Activated gamma-delta T cell treated with anti-CD3 and anti-CD28 coated beads, Interleukin-2, amount 50 U/mL, for 16 hours (primary cell): ENCODE data around the gene ANKS1B.
"Not testable (repeated sequence)": the region's sequence is repeated elsewhere in the genome, so short reads cannot be mapped to it uniquely, and the experiment has no call there.

Experiments
- DNase-seq: peaks from one replicate; pipeline ENCODE4 v3.0.0-alpha.2; 2020; ENCODE audit warnings: low read depth

ANKS1B gene

DNA sequence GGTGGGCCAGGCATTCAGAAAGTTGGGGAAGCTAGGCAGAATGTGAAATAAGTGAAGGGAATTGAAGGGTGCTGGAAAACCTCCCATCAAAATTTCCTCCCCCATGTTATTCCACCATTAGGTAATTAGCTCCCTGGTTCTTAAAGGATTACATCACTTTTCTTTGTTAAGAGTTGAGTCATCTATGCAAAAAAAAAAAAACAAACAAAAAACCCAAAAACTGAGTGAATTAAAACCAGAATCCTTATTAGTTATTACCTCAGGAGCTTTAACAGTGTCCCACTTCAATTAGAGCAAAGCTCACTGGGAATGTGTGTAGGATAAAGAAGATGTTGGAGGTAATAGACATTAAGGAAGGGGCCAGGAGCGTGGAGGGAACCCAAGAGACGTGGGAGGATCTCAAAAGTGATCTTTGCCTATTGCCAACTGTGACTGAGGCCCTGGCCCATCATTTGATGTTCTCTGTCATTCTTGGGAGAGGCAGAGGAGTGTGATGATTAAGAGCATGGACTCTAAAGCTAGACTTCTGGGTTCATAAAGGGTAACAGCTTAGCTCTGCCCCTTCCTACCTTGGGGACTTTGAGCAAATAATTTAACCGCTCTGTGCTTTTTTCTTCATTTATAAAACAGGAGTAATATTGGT is 975.0 kb downstream of the ANKS1B start:
- no peak for DNase-seq

- no peak for DNase-seq
Measured at GRCh38 chr12:99005601-99006000, 979.1 kb downstream of the ANKS1B start.

DNA sequence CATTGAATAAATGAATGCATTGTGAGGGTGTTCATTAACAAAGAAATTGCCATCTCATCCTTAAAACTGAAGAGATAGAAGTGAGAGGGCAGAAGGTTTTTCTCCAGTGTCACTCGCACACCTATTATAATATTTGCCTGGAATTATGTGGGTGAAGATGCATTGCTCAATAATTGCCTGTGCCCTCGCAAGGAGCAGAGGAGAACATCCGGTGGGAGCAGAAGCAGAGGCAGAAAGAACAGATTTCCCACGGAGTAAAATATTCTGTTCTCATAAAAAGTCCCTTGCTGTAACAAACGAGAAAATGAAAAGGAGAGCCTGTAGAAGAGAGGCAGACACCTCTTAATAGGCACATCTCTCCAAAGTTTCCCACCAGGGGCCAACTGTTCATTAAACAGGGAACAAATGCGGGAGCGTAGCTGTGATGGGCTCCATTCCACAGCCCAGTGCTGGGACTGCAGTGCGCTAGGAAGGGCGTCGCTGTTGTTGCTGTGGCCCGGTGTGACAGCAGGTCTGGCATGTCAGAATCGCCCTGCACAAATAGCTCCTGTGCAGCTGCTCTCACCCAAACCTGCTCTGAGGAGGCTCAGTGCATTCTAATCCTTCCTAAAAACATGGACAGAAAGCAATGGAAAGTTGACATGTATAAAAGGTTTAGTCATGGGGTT is 979.8 kb downstream of the ANKS1B start:
- no peak for DNase-seq

DNA sequence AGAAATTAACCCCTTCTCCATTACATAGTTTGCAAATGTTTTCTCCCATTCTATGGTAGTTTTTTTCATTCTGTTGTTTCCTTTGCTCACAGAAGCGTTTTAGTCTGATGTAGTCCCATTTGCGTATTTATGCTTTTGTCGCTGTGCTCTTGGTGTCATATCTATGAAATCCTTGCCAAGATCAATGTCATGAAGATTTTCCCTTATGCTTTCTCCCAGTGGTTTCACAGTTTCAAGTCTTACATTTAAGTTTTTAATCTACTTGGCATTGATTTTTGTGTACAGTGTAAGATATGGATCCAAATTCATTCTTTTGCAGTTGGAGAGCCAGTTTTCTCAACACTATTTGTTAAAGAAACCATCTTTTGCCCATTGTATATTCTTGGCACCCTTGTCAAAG is 982.0 kb downstream of the ANKS1B start:
- DNase-seq, result no peak

DNA sequence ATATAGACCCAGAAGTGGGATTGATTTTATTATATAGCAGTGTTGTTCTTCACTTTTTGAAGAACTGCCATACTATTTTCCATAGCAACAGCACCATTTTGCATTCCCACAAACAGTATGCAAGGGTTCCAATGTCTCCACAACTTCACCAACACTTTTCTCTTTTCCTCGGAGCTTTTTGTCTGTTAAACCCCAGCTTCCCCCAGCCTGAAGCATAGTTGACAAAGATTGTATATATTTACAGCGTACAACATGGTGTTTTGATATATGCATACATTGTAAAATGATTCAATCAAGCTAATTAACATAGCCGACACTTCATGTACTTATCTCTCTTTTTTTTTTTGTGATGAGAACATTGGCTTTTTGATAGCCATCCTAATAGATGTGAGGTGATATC is 982.6 kb downstream of the ANKS1B start:
- DNase-seq, result no peak

DNA sequence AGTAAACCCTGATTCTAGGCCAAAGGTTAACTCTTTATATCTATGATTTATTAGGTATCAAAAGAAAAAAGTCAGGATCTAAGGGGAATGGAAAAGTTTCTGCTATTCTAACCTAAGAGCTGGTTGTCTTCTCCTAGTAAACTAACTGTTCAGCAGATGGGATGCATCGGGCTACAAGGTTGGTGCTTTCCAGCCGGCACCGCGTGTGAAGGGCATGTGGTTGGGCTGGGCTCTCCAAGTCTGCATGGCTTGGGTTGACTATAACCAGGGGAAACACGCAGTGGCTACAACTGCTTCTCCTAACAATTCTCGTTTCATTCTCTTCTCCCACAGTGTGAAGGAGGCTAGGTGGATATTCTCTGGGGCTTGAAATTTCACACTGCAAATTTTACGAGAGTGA is 985.2 kb downstream of the ANKS1B start:
- no peak for DNase-seq

GRCh38 chr12:98998697-98999299 is 985.9 kb downstream of the ANKS1B start:
- DNase-seq, result no peak

GRCh38 chr12:98997899-98998298 is 986.8 kb downstream of the ANKS1B start:
- DNase-seq, result no peak

DNA sequence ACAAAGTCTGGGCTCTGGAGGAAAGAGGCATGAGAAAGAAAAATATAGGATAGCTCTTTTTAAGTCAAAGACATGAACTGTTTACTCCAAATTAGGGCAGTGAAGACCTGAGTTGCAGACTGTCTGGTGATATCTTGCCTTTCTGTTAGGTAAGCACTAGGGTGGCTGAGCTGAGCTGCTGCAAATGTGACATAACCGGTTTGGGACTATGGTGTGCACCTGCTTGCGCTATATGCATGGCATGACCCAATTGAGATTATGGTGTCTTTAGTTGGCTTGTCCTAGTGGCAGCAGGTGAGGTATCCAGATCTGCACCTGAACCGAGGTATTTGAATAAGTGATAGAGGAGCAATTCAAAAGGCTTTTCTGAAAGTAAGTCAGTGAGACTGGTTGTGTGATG is 994.1 kb downstream of the ANKS1B start:
- no peak for DNase-seq

GRCh38 chr12:98985156-98985555 is 999.6 kb downstream of the ANKS1B start:
- DNase-seq, result no peak

DNA sequence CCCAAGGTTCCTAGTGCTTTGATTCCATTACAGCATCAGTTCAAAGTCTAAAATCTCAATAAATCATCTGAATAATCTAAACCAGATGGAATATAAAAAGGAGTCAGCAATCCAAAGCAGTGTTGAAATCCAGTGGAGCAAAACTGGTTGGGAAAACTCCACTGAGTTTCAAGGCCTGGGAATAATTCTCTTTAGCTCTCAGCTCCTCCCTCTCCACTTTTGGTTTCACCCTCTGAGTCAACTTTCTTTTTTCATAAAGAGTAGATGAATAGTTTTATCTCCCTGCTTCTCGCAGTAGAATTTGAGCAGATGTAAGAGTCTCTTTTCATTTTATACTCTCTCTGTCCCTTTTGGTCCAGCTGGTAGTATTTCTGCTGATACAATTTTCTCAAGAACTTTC is 1001.1 kb downstream of the ANKS1B start:
- DNase-seq, result no peak

DNA sequence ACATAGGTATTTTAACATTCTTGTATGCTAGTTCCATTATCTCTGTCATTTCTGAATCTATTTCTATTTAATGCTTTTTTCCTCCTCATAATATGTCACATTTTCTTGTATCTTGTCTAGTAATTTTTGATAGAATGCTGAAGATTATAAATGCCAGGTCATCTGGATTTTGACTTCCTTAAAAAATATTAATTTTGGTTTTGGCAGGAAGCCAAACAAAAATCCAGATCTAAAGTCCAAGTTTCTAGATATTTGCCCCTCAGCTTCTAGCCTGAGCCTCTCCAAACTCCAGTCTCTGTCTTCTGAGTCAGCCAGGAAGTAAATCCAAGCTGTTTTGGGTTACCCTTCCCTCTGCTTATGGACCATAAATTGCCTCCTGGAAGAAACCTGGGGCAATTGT is 1004.2 kb downstream of the ANKS1B start:
- no peak for DNase-seq

DNA sequence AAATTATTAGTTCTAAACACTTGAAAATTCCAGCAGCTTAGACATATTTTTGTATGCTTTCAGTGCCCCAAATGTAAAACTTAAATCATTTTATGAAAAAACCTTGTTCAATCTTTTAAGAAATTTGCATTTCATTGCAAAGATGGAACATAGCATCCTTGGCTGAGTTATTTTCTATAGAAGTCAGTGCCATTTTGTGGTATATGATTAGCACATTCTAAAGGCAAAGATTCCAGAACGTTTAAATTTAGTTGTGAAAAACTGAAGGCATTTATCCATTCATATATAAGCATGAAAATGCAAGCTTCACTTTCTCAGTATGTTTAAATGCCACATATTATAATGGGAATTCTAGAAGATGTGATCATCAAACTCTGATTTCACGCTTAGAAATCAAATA is 1007.5 kb downstream of the ANKS1B start:
- no peak for DNase-seq

GRCh38 chr12:98974767-98975381 is 1009.9 kb downstream of the ANKS1B start:
- no peak for DNase-seq

DNA sequence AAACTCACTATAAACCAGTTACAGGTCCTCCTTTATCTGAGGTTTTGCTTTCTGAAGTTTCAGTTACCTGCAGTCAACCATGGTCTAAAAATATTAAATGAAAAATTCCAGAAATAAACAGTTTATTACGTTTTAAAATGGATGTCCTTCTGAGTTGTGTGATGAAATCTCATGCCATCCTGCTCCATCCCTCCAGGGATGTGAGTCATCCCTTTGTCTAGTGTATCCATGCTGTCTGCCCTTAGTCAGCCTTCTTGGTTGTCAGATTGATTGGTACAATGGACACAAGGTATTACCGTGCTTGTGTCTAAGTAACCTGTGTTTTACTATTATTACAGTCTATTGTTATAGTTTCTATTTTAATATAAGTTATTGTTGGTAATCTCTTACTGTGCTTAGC is 1011.3 kb downstream of the ANKS1B start:
- DNase-seq, result no peak

DNA sequence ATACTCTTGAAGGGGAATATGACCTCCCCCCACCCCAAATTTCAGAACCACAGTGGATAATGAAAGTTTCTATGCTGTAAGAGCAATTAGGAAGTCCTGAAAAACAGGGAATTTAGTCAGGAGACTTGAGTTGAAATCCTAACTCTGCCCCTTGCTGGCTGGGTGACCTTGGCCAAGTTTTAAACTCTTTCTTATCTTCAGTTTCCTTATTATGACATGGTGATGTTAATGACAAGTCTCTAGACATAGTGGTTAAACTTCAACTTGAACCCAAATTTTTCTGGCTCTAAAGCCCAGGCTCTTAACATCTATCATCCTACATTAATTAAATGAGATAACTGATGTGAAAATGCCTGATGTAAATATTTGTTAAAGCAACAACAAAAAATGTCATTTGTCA is 1013.8 kb downstream of the ANKS1B start:
- DNase-seq, result no peak

DNA sequence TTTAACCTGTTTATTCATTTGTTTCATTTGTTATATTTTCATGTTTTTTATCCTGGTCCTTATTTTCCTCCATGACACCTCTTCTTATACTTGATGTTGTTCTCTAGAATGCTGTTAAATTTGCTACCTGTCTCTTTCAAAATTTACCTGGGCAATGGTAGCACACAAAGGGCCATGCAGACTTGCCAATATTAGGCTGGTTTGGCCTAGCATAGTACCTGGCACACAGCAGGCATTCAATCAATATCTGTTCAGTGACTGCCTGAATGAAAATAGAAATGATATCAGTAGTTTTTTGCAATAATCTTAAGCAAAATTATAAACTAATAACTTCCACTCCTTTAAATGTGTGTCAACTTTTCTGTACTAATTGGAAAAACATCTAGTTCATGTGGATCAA is 1014.5 kb downstream of the ANKS1B start:
- no peak for DNase-seq

- DNase-seq, result no peak
Measured at GRCh38 chr12:98968896-98969295, 1015.8 kb downstream of the ANKS1B start.

GRCh38 chr12:98957135-98957534 is 1027.6 kb downstream of the ANKS1B start:
- not testable (repeated sequence) for DNase-seq

DNA sequence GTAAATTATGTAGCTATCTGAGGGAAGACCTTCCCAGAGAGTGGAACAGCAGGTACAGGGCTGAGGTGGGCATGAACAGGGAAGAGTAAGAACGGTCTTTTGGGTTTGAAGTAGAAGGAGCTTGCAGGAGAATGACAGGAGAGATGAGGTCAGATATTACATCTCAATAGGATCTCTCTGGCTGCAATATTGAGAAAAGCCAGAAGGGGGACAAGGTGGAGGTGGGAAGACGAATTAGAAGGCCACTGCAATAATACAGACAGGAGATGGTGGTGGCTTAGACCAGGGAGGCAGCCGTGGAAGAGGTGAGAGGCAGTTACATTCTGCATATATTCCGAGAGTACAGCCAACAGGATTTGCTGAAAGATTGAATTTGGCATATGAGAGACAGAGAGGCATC is 1029.5 kb downstream of the ANKS1B start:
- no peak for DNase-seq

- DNase-seq, result no peak
Measured at GRCh38 chr12:98954506-98954905, 1030.2 kb downstream of the ANKS1B start.

- no peak for DNase-seq
Measured at GRCh38 chr12:98951406-98951805, 1033.3 kb downstream of the ANKS1B start.

GRCh38 chr12:98948343-98948949 is 1036.3 kb downstream of the ANKS1B start:
- no peak for DNase-seq
